ENCODE measurements around the gene COL9A3.
A peak's percentile ranks its signal among the peaks of the same experiment; 100 is the strongest.

COL9A3 gene

GRCh38 chr20:62824476-62825332, 7.9 kb downstream of the COL9A3 start:
- DNase-seq, result peak; percentile 67

DNA sequence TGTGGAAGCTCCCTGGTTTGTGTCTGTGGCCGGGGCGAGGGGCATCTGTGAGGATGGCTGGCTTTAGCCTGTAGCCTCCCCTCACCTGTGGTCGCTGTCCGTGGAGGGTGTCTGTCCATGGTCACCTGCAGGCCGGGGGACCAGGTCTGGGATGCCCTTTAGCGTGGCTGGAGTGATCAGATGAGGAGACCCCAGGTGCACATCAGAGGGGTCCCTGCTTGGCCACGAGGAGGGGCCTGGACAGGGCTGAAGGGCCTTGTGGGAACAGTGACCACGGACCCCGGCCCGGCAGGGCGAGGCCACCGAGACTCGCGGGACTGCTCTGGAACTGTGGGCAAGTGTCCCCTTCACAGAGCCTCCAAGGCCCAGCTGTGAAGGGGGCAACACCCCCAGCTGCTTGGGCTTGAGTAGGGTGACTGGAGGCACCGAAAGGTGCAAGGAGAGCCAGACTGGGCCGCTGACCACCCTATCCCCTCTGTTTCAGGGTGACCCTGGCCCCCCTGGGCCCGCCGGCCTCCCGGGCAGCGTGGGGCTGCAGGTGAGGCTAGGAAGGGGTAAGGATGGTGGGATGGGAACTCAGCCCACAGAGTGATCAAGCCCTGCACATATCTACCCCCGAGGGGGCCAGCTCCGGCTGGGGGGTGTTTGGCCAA, 8.6 kb downstream of the COL9A3 start:
- no peak for DNase-seq

- DNase-seq, result no peak
Observed at GRCh38 chr20:62825986-62826645, 9.3 kb downstream of the COL9A3 start.

DNA sequence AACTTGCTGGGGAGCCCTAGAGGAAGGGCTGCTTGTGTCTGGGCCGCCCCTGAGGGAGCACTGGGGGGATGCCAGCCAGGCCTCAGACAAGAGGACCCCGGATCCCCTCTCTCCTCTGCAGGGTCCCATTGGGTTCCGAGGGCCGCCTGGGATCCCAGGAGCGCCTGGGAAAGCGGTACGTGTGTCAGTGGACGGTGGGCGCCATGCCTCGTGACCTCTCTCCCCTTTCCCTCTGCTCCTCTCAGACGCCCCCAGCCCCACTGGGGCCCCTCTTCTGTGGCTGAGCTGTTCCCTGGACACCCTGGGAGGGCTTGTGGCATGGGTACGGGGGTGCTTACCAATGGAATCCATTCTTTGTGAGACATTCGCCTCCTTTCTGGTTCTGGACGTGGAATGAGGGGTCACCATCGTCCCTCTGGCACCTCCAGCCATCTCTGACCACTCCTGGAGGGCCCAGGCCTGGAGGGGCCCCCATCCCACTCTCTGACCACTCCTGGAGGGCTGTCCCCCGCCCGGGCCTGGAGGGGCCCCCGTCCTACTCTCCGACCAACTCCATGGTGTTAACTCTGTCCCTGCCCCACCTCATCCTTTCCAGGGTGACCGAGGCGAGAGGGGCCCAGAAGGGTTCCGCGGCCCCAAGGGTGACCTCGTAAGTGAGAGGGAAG, 9.9 kb downstream of the COL9A3 start:
- no peak for DNase-seq

DNA sequence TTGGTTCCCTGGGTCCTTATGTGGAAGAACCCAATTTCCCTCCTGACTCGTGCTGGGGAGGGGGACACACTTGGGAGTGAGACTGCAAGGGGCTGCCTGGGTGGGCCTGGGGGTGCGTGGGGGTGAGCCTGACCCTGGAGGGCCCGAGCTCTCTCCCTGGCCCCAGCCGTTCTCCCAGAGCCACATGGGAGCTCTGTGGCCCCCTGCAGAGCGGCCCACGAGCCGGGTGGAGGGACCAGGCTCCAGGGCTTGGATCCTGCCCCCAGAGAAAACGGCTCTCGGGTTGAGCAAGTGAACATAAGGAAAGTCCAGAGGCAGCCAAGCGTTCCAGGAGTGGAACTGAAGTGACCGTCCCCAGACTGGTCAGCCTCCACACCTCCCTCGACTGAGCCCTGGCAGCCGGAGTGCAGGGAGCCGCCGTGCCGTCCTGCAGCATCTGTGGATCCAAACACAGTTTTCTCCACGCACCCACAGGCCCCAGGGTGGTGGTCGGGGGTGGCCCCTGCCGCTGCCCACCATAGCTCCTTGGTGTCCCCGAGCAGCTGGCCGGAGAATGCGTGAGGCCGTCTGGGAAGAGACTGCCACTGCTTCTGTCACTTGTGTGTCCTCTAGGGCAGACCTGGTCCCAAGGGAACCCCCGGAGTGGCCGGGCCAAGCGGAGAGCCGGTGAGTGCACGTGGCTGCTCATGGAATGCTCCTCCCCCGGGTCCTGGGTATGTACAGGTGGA, 10.6 kb downstream of the COL9A3 start:
- DNase-seq, result no peak

- DNase-seq, result no peak
Observed at GRCh38 chr20:62828051-62828450, 11.2 kb downstream of the COL9A3 start.

- no peak for DNase-seq
Observed at GRCh38 chr20:62828511-62829230, 11.8 kb downstream of the COL9A3 start.

- no peak for DNase-seq
Observed at GRCh38 chr20:62829231-62830230, 12.7 kb downstream of the COL9A3 start.

DNA sequence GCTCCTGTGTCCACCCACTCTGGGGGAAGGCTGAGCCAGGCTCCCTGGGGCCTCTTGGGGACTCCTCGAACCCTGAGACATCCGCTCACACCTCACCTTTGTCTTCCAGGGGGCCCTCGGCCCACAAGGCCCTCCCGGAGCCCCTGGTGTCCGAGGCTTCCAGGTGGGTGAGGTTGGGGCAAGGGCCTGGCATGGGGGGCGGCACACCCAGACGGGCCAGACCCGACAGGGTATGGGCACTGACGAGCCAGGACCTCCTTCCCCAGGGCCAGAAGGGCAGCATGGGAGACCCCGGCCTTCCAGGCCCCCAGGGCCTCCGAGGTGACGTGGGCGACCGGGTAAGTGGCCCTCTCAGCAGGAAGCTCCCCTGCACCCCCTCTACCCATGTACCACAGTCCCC, 13.4 kb downstream of the COL9A3 start:
- DNase-seq, result no peak

- no peak for DNase-seq
Observed at GRCh38 chr20:62830821-62831220, 14.0 kb downstream of the COL9A3 start.

DNA sequence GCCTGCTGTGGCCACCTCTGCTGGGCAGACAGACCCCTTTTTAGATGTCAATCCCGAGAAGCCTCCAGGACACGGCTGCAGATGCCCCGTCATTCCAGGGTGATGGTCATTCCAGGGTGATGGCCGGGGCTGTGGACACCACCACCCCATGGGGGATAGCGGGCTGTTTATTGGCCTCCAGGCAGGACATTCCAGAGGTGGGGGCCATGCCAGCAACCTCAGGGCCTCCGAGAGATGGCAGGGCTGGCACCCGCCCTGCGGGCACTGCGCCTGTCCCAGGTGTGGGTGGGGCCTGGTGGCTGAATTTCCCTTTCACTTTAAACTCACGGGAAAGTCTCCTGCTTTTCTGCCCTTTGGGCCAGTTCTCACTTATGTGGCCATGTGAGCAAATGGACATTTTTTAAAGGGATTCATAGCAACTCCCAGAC, 14.5 kb downstream of the COL9A3 start:
- no peak for DNase-seq

- no peak for DNase-seq
Observed at GRCh38 chr20:62831854-62832211, 15.0 kb downstream of the COL9A3 start.

DNA sequence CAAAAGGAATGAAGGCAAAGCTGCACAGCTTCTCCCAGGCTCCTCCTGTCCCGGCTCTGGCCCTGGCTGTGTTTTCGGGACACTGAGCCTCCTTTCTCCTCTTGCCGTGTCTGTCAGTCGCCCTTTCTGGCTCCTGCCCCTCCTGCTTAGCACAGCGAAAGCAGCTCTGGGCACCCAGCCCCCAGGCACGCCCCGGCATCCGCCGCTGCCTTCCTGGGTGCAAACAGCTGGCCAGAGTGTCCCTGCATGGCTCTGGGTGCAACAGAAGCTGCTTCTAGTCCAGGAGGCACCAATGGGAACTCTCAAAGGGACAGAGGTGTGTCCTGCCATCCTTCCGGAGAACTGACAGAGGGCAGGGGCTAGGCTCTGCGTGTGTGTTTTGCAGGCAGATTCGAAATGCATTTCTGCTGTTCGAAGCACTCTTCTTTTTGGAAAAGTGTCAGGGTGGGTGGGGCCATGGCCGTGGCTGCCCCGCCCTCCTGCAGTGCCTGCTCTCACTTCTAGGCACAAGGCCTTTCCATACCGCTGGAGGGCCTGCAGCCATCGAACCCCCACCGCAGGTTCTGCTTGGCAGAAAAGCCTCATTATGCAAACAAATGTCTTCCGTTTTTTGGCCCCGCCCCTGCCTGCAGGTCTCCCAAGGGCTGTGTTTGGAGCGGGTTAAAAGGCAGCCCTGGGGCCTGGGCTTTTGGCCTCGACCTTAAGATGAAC, 15.5 kb downstream of the COL9A3 start:
- DNase-seq, result peak; percentile 33

DNA sequence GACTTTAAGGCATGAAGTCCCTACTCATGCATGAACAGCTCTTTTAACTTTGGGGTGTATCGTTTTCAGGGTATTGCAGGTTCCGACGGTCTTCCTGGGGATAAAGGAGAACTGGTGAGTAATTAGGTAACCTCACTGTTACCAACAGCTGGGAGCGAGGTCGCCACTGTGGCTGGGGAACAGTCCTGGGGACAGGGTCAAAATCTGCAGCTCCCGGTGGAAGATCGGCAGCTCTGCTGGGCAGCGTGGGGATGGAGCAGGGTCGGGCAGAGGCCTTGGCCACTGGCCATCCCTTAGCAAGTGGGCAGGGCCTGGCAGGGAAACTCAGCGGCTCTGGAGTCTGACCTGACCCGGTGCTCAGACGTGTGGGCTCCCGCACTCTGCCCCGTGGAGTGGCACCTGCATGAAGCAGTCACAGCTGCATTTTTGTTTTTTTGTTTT, 16.1 kb downstream of the COL9A3 start:
- DNase-seq, result no peak

- DNase-seq, result no peak
Observed at GRCh38 chr20:62834967-62835730, 18.3 kb downstream of the COL9A3 start.

GRCh38 chr20:62835931-62836861, 19.3 kb downstream of the COL9A3 start:
- DNase-seq, result no peak

DNA sequence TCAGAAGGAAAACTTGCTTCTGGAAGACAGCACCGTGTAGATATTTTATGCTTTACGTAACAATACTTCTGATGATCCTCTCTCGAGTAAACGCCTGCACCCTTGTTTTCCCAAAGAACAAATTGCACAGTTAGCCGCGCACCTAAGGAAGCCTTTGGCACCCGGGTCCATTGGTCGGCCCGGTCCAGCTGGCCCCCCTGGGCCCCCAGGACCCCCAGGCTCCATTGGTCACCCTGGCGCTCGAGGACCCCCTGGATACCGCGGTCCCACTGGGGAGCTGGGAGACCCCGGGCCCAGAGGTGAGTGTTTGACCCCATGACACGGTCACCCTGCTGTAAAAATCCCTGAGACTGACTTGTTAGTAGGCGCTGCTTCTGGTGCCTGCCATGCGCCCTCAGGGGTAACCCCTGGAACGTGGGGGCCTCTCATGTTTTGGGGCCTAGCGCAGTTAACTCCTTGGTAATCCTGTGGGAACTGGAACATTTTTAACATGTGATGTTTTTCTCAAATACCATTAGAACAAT, 20.2 kb downstream of the COL9A3 start:
- DNase-seq, result no peak

- no peak for DNase-seq
Observed at GRCh38 chr20:62837790-62838127, 20.9 kb downstream of the COL9A3 start.
